WTC11 (cell line): Measurements from ENCODE around the gene MZF1.

Experiments used
- CREB1 ChIP-seq: sonication (generic); formaldehyde crosslinking; IDR thresholded peaks from 2 replicates; pipeline ENCODE4 v1.8.0; 2023; ENCODE audit warnings: mild to moderate bottlenecking, missing genetic modification reagents
- CTCF ChIP-seq: fragments of 200-600 bp; IDR thresholded peaks from 2 replicates; pipeline ENCODE4 v1.8.0; 2022; ENCODE audit warnings: antibody characterized with exemption
- FOXP1 ChIP-seq: sonication (generic); formaldehyde crosslinking; IDR thresholded peaks from 2 replicates; pipeline ENCODE4 v1.8.0; 2022; ENCODE audit warnings: missing genetic modification reagents, mild to moderate bottlenecking, moderate library complexity, borderline replicate concordance
- IRF2 ChIP-seq: sonication (generic); formaldehyde crosslinking; IDR thresholded peaks from 2 replicates; pipeline ENCODE4 v1.8.0; 2022; ENCODE audit warnings: low read depth, missing genetic modification reagents, borderline replicate concordance
- NR2C2 ChIP-seq: sonication (generic); formaldehyde crosslinking; IDR thresholded peaks from 2 replicates; pipeline ENCODE4 v1.8.0; 2022; ENCODE audit warnings: mild to moderate bottlenecking, missing genetic modification reagents
- PRDM15 ChIP-seq: sonication (generic); formaldehyde crosslinking; IDR thresholded peaks from 2 replicates; pipeline ENCODE4 v1.8.0; 2022; ENCODE audit warnings: missing genetic modification reagents
- RELA ChIP-seq: sonication (generic); formaldehyde crosslinking; IDR thresholded peaks from 2 replicates; pipeline ENCODE4 v1.8.1; 2022; ENCODE audit warnings: missing genetic modification reagents, mild to moderate bottlenecking, borderline replicate concordance
- SP1 ChIP-seq: sonication (generic); formaldehyde crosslinking; conservative IDR thresholded peaks from 2 replicates; pipeline ENCODE4 v1.8.1; 2022; ENCODE audit warnings: missing genetic modification reagents
- TCF7 ChIP-seq: sonication (generic); formaldehyde crosslinking; IDR thresholded peaks from 2 replicates; pipeline ENCODE4 v1.8.0; 2022; ENCODE audit warnings: mild to moderate bottlenecking, low read depth, missing genetic modification reagents, moderate library complexity
- USF2 ChIP-seq: sonication (generic); formaldehyde crosslinking; IDR thresholded peaks from 2 replicates; pipeline ENCODE4 v1.8.1; 2023; ENCODE audit warnings: mild to moderate bottlenecking, missing genetic modification reagents, moderate library complexity
- ZBTB21 ChIP-seq: sonication (generic); formaldehyde crosslinking; IDR thresholded peaks from 2 replicates; pipeline ENCODE4 v1.8.1; 2023; ENCODE audit warnings: mild to moderate bottlenecking, missing genetic modification reagents, borderline replicate concordance
- TF ChIP-seq, protein P1 (sequence below): sonication (generic); formaldehyde crosslinking; IDR thresholded peaks from 2 replicates; pipeline ENCODE4 v1.8.0; 2022; ENCODE audit warnings: mild to moderate bottlenecking, missing genetic modification reagents

- TF ChIP-seq PRDM15 (CRISPR knock-in tag) (no peak), NR2C2 (peak; percentile 33; the same call in 1 of the 2 replicates), RELA (CRISPR knock-in tag) (no peak), CTCF (no peak), TCF7 (CRISPR knock-in tag) (0 out of 2 replicates have a peak, but pooled peaks have one; percentile 22), IRF2 (CRISPR knock-in tag) (no peak), SP1 (CRISPR knock-in tag) (no peak), CREB1 (CRISPR knock-in tag) (no peak), USF2 (0 out of 2 replicates have a peak, but pooled peaks have one; percentile 25), FOXP1 (no peak), ZBTB21 (CRISPR knock-in tag) (no peak)
- TF ChIP-seq, protein P1, sequence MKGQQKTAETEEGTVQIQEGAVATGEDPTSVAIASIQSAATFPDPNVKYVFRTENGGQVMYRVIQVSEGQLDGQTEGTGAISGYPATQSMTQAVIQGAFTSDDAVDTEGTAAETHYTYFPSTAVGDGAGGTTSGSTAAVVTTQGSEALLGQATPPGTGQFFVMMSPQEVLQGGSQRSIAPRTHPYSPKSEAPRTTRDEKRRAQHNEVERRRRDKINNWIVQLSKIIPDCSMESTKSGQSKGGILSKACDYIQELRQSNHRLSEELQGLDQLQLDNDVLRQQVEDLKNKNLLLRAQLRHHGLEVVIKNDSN: no peak
Measured at GRCh38 chr19:58558066-58558622, 15.0 kb downstream of the MZF1 start, which contains the start of gene UBE2M.
